Measurements from ENCODE around the gene ZRANB3.

- TF ChIP-seq POLR2AphosphoS5 (IDR thresholded peaks at IDR 0.05) (no peak), CTCF (IDR thresholded peaks at IDR 0.05 in 8 of 11, conservative IDR thresholded peaks at IDR 0.05 in 3 of 11) (no peak), POLR2A (IDR thresholded peaks at IDR 0.05) (no peak)
Measured at GRCh38 chr2:135208016-135208415, 323.0 kb downstream of the ZRANB3 start.

Measured in spleen (tissue), 7 donors.